GM21381 (cell line): ENCODE data around the gene SLC25A5.
"Not testable (repeated sequence)": the region's sequence is repeated elsewhere in the genome, so short reads cannot be mapped to it uniquely, and the experiment has no call there.

ENCODE experiments used
- ATAC-seq: cut with Tn5 transposase; IDR thresholded peaks from one replicate; pipeline ENCODE4 v1.9.1; 2021; ENCODE audit warnings: mild to moderate bottlenecking, moderate library complexity; ENCODE audit not compliant: unreplicated experiment

Gene SLC25A5

DNA sequence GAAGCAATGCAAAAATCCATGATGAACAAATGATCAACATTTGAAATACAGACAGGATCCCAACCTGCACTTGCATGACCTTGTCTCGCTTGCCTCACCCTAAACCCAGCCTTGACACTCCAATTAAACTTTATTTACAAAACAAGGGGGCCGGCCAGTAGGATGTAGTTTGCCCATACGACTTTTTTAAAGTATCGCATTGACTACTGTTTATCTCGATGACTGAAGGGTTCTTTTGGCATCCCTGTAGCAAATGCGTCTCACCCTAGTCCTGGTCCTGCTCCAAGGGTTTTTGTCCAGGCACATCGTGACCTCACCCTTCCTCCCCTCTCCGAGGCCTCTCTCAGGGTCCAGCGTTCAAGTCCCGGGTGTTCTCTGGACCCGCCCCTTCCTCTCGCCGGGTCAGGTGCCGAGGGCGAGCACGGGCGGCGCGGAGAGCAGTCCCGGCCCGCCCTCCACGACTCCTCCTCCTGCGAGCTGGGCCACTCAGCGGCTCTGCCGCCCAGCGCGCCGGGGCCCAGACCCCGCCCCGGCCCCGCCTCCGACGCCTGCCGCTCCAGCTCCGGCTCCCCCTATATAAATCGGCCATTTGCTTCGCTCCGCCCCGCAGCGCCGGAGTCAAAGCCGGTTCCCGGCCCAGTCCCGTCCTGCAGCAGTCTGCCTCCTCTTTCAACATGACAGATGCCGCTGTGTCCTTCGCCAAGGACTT is at the start of gene SLC25A5:
TSS of gene SLC25A5 (plus strand) at position 603 of the 709 bp plus-strand sequence. CDS start at position 675, 72 bp downstream.
- ATAC-seq, result peak; percentile 88

DNA sequence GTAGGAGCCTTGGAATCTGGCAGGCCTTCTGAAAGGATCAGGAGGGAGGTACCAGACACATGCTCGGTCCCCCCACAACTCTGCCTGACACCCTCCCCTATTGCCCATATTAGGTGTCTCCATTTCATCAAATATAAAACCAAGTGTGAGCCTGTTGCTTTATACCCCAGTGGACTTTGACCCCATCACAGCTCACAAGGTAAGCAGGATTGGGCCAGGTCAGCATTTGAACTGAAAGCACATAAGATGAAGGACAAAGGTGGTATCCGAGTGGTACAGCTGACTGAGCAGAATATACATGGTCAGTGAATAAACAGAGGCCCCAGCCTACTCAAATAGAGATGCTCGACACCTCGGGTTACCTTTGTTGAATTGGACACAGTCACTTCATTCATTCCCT is 49.1 kb upstream of the SLC25A5 start:
- no peak for ATAC-seq

- no peak for ATAC-seq
Measured at GRCh38 chrX:119419898-119420297, 48.3 kb upstream of the SLC25A5 start.

- ATAC-seq, result no peak
Measured at GRCh38 chrX:119421016-119421705, 47.1 kb upstream of the SLC25A5 start.

GRCh38 chrX:119423631-119424030 is 44.6 kb upstream of the SLC25A5 start:
- no peak for ATAC-seq

DNA sequence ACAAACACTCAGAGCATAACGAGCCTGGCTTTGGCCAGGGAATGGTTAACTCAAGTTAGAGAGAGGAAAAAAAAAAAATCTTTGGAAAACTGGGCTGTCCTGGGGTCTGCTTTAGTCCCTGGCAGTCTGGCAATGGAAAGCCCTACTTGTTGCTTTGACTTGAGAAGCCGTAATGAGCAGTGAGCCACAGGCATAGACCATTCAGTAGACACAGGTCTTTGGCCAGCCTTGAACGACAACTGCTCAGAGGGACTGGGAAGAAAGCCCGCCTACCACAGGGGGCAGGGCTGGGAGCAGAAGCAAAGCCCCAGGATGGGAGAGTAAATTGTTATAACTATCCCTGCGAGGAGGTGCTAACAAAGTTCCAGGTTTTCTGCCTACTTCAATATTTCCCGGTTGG is 43.2 kb upstream of the SLC25A5 start:
- ATAC-seq, result no peak

DNA sequence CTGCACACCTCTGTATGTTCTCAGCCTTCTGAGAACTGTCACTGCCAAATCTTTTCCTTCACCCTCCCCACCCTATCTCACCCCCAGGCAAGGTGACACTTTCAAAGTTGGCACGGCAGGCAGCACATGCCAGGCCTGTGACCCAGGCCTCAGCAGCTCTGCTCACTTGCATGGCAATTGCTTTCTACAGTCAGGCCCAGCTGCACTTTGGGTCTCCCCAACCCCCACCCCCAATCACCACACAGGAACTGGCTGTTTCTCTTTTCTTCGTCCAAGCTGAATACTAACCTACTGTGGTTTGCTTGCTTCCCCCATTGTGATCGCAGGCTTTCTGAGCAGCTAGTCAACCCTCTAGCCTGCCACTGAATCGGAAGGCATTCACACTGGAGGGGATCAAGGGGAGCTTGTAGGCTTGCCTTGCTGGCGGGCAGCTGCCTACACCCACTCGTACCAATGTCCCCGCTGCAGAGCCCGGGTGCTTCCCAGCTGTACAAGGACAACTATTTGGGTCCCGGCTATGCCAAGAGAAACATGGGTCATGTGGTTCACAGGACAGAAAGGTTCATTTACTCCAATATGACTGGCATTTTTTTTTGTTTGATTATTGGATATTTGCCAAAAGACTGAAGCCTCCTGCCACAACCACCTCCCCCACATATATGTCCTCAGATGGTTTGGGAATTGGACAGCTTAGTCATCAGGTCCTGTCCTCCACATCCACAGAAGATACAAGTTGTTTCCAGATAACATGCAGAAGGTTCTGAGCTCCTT is 41.0 kb upstream of the SLC25A5 start:
- peak; percentile 89 for ATAC-seq

GRCh38 chrX:119427795-119428185 is 40.5 kb upstream of the SLC25A5 start:
- ATAC-seq, result no peak

DNA sequence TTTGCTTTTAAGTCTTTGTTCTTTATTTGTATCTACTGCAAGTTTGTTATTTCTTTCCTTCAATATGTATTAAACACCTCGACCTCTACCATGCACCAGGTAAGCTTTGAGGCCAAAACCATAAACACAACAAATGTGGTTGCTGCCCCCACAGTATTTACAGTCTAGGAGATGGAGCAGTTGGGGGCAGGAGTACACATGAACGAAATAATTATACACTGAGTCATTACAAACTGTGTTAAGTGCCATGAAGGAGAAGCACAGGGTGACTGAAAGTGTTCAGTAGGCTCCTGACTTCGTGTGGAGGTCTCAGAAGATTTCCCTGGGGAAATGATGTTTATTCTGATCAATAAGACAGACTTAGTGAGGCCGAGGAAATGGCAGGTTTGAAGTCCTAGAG is 38.8 kb upstream of the SLC25A5 start:
- ATAC-seq, result no peak

DNA sequence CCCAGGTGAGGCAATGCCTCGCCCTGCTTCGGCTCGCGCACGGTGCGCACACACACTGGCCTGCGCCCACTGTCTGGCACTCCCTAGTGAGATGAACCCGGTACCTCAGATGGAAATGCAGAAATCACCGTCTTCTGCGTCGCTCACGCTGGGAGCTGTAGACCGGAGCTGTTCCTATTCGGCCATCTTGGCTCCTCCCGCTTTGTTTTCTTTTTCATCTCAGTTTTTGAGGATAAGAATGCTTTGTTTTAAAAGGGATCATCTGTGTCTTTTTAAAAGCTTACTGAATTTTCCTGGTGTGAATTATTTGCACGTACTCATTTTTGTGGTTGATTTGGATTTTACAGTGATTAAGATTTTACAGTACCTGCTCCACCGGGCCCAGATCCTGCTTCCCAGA is 26.9 kb upstream of the SLC25A5 start:
- not testable (repeated sequence) for ATAC-seq

DNA sequence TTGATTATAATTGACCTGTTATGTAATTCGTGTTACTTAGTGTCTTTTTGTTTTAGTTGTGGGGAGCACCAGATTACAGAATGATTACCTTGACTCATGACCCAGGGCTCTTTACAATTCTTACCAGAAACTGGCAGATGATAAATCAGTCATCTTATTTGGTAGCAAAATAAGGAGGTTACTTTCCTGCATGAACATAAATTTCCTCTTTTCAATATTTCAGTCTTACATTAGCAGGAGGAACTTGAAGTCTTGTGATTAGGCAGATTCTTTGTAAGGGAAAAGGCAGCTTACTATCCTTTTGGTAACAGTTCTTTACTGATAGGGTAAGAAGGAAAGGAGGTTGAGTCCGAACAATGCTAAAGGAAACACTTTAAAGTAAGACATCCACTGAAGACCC is 26.0 kb upstream of the SLC25A5 start:
- ATAC-seq, result no peak

- no peak for ATAC-seq
Measured at GRCh38 chrX:119453202-119453601, 15.0 kb upstream of the SLC25A5 start.

- no peak for ATAC-seq
Measured at GRCh38 chrX:119455264-119455663, 13.0 kb upstream of the SLC25A5 start.

- ATAC-seq, result no peak
Measured at GRCh38 chrX:119459181-119459580, 9.1 kb upstream of the SLC25A5 start.

DNA sequence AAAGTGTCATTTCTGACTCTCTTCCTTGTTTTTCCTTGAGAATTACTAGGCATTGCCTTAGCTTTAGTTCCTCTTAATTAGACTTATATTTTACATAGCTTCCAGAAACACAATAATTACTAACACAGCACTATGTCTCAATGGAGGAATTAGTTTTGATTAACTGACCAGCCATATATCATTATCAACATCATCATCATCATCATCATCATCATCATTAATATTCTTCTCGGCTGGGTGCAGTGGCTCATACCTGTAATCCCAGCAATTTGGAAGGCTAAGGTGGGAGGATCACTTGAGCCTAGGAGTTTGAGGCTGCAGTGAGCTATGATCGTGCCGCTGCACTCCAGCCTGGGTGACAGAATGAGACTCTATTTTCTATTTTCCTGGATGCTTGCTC is 2.7 kb upstream of the SLC25A5 start:
- ATAC-seq, result no peak

GRCh38 chrX:119466970-119467369 is 1.3 kb upstream of the SLC25A5 start:
- ATAC-seq, result no peak

GRCh38 chrX:119467433-119467832 is 811 bp upstream of the SLC25A5 start:
- no peak for ATAC-seq

- peak; percentile 69 for ATAC-seq
Measured at GRCh38 chrX:119468551-119469312, 488 bp downstream of the SLC25A5 start.

DNA sequence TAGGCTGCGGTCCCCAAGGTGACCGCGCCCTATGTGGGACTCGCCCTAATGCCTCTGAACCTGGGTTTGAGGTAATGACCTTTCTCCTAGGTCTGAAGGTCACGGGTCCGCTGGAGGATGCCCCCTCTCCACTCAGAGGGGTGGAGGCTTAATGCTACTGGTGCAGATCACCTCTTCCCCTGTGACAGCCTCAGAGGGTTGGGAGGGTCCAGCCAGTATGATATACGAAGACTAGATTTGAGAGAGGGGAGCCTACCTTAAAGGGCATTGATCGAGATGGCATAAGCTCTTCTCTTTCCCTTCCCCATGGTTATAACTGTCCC is 1.0 kb downstream of the SLC25A5 start:
- no peak for ATAC-seq

DNA sequence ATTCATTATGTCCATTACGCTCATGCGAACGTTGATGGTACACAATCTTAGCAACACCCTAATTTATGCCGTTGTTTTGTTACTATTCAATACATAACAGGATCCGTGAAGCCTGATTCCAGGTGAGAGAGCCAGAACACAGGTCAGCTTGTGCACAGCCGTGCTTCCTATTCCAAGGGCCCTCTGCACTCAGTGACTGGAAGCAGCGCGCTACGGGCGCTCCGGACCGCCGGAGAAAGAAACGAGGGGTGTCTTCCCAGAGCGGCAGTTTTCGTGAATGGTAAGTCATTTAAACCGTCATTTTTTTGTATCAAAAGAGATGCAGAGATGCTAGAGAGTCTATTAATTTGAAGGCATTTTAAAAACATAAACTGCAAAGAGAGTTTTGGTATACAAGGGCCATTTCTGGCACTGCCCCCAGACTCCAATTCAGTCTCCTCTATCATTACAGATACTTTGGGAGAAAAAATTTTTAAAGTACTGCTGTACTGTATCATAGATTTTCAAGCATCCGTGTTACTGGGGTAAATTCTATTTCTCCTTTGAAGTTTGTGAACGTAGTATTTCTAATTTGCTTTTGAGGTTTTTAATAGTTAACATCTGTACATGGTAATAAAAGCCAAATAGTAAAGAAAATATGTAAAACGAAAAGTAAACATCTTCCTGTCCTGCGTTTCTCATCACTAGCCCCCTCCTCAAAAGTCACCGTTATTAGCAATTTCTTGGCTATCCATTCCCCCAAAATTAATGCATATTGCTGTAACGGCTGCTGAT is 6.6 kb downstream of the SLC25A5 start:
- ATAC-seq, result no peak
